Mesendoderm (in vitro differentiated cells): ENCODE measurements around the gene BLTP3B.
"Not testable (repeated sequence)": the region's sequence is repeated elsewhere in the genome, so short reads cannot be mapped to it uniquely, and the experiment has no call there.

Experiments
- DNase-seq: peaks from one replicate; pipeline ENCODE4 v3.0.0; 2013
- H2AK5ac ChIP-seq: 2 replicates; pipeline ENCODE4 v1.6.1; 2013; ENCODE audit warnings: low read length, inconsistent platforms
- H2BK120ac ChIP-seq: 2 replicates; pipeline ENCODE4 v1.6.1; 2013; ENCODE audit warnings: low read depth, mild to moderate bottlenecking, low read length, moderate library complexity, mixed read lengths
- H2BK15ac ChIP-seq: replicated peaks from 2 replicates; pipeline ENCODE4 v1.6.1; 2013; ENCODE audit warnings: low read depth, mild to moderate bottlenecking, moderate library complexity
- H2BK5ac ChIP-seq: 2 replicates; pipeline ENCODE4 v1.6.1; 2013; ENCODE audit warnings: low read length, inconsistent platforms
- H3K18ac ChIP-seq: 2 replicates; pipeline ENCODE4 v1.6.1; 2013; ENCODE audit warnings: mild to moderate bottlenecking, low read length, mixed read lengths
- H3K23ac ChIP-seq: one replicate; pipeline ENCODE4 v1.6.1; 2013; ENCODE audit warnings: low read length
- H3K27ac ChIP-seq: 2 replicates; pipeline ENCODE4 v1.5.1; 2013; ENCODE audit warnings: low read depth, mild to moderate bottlenecking, inconsistent platforms, low read length, moderate library complexity
- H3K27me3 ChIP-seq: 2 replicates; pipeline ENCODE4 v1.6.1; 2013; ENCODE audit warnings: low read length, control low read depth, mild to moderate bottlenecking, inconsistent platforms; ENCODE audit not compliant: insufficient read depth, poor library complexity
- H3K36me3 ChIP-seq: 2 replicates; pipeline ENCODE4 v1.6.1; 2013; ENCODE audit warnings: low read length, inconsistent platforms; ENCODE audit not compliant: control insufficient read depth, insufficient read depth
- H3K4ac ChIP-seq: one replicate; pipeline ENCODE4 v1.6.1; 2013; ENCODE audit warnings: low read depth, mild to moderate bottlenecking, low read length, moderate library complexity
- H3K4me1 ChIP-seq: 2 replicates; pipeline ENCODE4 v1.6.1; 2013; ENCODE audit warnings: low read depth, low read length, inconsistent platforms; ENCODE audit not compliant: control insufficient read depth
- H3K4me2 ChIP-seq: 2 replicates; pipeline ENCODE4 v1.6.1; 2013; ENCODE audit warnings: low read length
- H3K4me3 ChIP-seq: 2 replicates; pipeline ENCODE4 v1.5.1; 2013; ENCODE audit warnings: mild to moderate bottlenecking, low read length
- H3K56ac ChIP-seq: one replicate; pipeline ENCODE4 v1.6.1; 2013; ENCODE audit warnings: low read length
- H3K79me1 ChIP-seq: 2 replicates; pipeline ENCODE4 v1.6.1; 2013; ENCODE audit warnings: low read length, inconsistent platforms
- H3K79me2 ChIP-seq: 2 replicates; pipeline ENCODE4 v1.6.1; 2013; ENCODE audit warnings: mild to moderate bottlenecking, low read length; ENCODE audit not compliant: control insufficient read depth, insufficient read depth
- H3K9ac ChIP-seq: 2 replicates; pipeline ENCODE4 v1.6.1; 2013; ENCODE audit warnings: low read length, inconsistent platforms
- H4K5ac ChIP-seq: one replicate; pipeline ENCODE4 v1.6.1; 2013; ENCODE audit warnings: low read length
- H4K8ac ChIP-seq: one replicate; pipeline ENCODE4 v1.6.1; 2013; ENCODE audit warnings: low read depth, mild to moderate bottlenecking, control low read depth, low read length, moderate library complexity
- WGBS: extraction: QIAGEN DNeasy Blood & Tissue Kit; methylation state at CpG from one replicate; pipeline ENCODE4 v1.1.7; 2013; ENCODE audit warnings: low lambda C conversion rate, missing lambda C conversion rate; ENCODE audit not compliant: insufficient coverage; ENCODE audit errors: extremely low coverage; 5-methylcytosine and 5-hydroxymethylcytosine counted together

BLTP3B gene

DNA sequence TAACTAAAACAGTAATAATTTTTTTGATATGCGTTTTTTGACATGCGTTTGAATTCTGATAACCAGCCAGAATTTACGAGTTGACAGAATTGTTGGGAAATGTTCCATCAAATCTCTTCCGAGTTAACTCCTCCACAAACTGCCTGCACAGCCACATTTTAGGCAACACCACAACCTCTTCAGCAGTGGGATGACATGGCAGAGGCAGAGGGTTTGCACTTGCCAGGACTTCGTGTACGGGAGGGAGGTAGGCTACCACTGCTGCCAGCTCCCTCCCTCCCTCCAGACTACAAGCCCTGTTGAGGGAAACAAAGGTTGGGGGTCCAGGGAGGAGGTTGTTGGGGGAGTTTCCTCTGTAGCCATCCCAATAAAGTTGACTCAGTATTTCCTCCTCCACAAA, 43.4 kb upstream of the BLTP3B start:
- Histone ChIP-seq H4K5ac (no peak overlapping the region), H3K4me3 (no peak overlapping the region)

DNA sequence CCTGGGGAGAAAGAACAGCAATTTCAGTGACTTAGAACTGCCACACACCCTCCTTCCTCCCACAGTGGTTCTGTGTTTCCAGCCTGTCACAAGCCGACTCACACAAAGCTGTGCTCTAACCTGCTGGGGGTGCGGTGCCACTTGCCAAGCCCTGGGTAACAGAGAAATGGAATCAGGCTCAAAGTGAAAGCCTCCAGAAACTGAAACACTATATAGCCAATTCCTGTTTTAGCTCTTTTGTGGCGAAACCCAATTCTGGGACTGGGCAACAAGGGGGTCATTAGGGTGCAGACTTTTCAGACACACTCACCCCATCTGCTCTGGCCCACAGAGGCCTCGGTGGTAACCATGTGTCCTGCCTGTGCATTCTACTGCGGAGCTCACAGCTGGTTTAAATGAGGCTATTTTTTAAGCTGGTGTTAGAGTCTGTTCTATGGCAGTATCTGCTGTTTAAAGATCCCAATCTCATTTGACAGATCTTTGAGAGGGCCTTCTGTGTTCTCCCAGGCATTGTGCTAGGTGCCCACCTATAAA, 42.8 kb upstream of the BLTP3B start:
- Histone ChIP-seq H3K27ac (no peak overlapping the region), H3K4me1 (no peaks in the 10 kb centered on the region), H4K5ac (no peak overlapping the region), H2AK5ac (no peak overlapping the region), H3K23ac (no peak overlapping the region), H3K79me2 (no peaks in the 10 kb centered on the region), H3K27me3 (no peaks in the 10 kb centered on the region), H4K8ac (no peak overlapping the region), H3K4me2 (no peak overlapping the region), H3K18ac (no peak overlapping the region), H3K79me1 (no peaks in the 10 kb centered on the region), H2BK120ac (no peak overlapping the region), H2BK15ac (no peak overlapping the region), H3K36me3 (no peaks in the 10 kb centered on the region), H3K4ac (no peak overlapping the region), H3K4me3 (no peak overlapping the region), H3K9ac (no peak overlapping the region), H3K56ac (no peak overlapping the region), H2BK5ac (no peak overlapping the region)
- DNase-seq = no peak
- no CpG with 5 or more reads among the region's 5 CpGs for WGBS

More for the DNA sequence above, 43.4 kb upstream of the BLTP3B start:
- no peak overlapping the region for H3K23ac ChIP-seq
- no peaks in the 10 kb centered on the region for H3K4me1 ChIP-seq
- no peak overlapping the region for H2BK5ac ChIP-seq
- H2BK15ac ChIP-seq = no peak overlapping the region
- H2BK120ac ChIP-seq = no peak overlapping the region
- no peak overlapping the region for H3K18ac ChIP-seq
- no peaks in the 10 kb centered on the region for H3K79me1 ChIP-seq
- H3K27me3 ChIP-seq = no peaks in the 10 kb centered on the region
- no peak overlapping the region for H3K27ac ChIP-seq
- H3K79me2 ChIP-seq = no peaks in the 10 kb centered on the region
- no peak overlapping the region for H3K4me2 ChIP-seq
- H3K9ac ChIP-seq = no peak overlapping the region
- H2AK5ac ChIP-seq = no peak overlapping the region
- no CpG with 5 or more reads among the region's 6 CpGs for WGBS
- no peak for DNase-seq
- H4K8ac ChIP-seq = no peak overlapping the region
- H3K36me3 ChIP-seq = no peaks in the 10 kb centered on the region
- no peak overlapping the region for H3K4ac ChIP-seq
- no peak overlapping the region for H3K56ac ChIP-seq

DNA sequence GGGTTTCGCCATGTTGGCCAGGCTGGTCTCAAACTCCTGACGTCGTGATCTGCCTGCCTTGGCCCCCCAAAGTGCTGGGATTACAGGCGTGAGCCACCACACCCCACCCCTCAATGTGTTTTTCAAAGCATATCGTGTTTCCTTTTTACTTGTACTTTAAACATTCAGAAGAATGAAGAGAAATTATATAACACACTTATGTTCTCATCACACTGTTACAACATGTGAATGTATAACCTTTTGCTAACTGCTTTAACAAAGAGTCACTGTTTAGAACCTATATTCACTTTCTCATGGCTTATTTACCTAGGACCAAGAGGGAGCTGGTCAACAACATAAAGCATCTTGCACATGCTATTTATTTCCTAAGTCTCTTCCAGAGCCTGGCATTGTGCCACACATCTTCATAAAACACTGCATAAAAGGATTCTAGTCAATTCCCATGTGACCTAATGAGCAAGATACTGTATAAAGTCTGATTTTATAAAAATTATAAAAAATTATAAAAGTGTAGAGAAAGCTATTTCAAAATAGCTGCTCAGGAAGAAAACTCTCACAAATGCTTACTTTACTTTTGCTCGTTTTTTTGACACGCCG, 42.0 kb upstream of the BLTP3B start:
- Histone ChIP-seq H3K23ac (no peak overlapping the region), H3K79me1 (no peaks in the 10 kb centered on the region), H3K79me2 (no peaks in the 10 kb centered on the region), H2AK5ac (no peak overlapping the region), H4K8ac (no peak overlapping the region), H3K18ac (no peak overlapping the region), H3K4me3 (no peak overlapping the region), H3K36me3 (no peaks in the 10 kb centered on the region), H2BK120ac (no peak overlapping the region), H3K27ac (no peak overlapping the region), H3K27me3 (no peaks in the 10 kb centered on the region), H3K9ac (no peak overlapping the region), H4K5ac (no peak overlapping the region), H2BK5ac (no peak overlapping the region), H3K4me2 (no peak overlapping the region), H3K4me1 (no peaks in the 10 kb centered on the region), H2BK15ac (no peak overlapping the region), H3K56ac (no peak overlapping the region), H3K4ac (no peak overlapping the region)
- WGBS = no CpG with 5 or more reads among the region's 8 CpGs
- DNase-seq = no peak

DNA sequence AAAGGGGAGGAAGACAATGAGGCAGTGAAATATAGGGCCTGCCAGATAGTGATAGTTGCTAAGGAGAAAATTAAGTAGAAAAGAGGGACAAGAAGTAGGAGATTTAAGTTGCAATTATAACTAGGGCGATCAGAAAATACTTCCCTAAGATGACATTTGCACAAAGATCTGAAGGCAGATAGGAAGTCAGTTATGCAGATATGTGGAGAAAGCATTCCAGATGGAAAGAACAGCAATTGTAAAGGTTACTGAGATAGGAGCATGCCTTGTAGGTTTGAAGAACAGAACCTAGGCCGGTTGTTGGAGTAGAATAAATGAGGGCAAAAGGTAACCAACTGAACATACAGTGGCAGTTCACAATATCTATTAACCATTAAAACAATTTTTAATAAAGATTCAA, 36.6 kb upstream of the BLTP3B start:
- Histone ChIP-seq H3K27ac (no peak overlapping the region), H3K4me1 (no peaks in the 10 kb centered on the region), H3K23ac (no peak overlapping the region), H3K4ac (no peak overlapping the region), H2BK120ac (no peak overlapping the region), H3K18ac (no peak overlapping the region), H4K8ac (no peak overlapping the region), H3K27me3 (no peaks in the 10 kb centered on the region), H3K36me3 (no peaks in the 10 kb centered on the region), H3K79me1 (no peaks in the 10 kb centered on the region), H3K4me3 (no peak overlapping the region), H2AK5ac (no peak overlapping the region), H3K56ac (no peak overlapping the region), H3K9ac (no peak overlapping the region), H3K4me2 (no peak overlapping the region), H2BK15ac (no peak overlapping the region), H3K79me2 (no peaks in the 10 kb centered on the region), H2BK5ac (no peak overlapping the region), H4K5ac (no peak overlapping the region)
- DNase-seq = no peak
- no CpG with 5 or more reads among the region's 2 CpGs for WGBS

DNA sequence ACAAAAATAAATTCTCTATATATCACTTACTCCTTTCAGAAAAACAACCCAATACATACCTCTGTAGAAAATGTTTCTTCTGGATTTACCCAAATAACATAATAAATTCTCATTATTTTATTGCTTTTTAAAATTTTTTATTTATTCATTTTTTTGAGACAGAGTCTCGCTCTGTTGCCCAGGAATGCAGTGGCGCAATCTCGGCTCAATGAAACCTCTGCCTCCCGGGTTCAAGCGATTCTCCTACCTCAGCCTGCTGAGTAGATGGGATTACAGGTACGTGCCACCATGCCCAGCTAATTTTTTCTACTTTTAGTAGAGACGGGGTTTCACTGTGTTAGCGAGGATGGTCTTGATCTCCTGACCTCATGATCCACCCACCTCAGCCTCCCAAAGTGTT, 33.8 kb upstream of the BLTP3B start:
- not testable (repeated sequence) for H3K4me2 ChIP-seq, H2BK5ac ChIP-seq, H2BK15ac ChIP-seq, H3K79me2 ChIP-seq, H3K4me3 ChIP-seq, H2BK120ac ChIP-seq, H3K4me1 ChIP-seq, H3K27me3 ChIP-seq, H4K5ac ChIP-seq, H2AK5ac ChIP-seq, DNase-seq, H3K4ac ChIP-seq, H3K18ac ChIP-seq, H3K9ac ChIP-seq, H3K79me1 ChIP-seq, H3K56ac ChIP-seq, H4K8ac ChIP-seq, H3K27ac ChIP-seq, H3K23ac ChIP-seq, H3K36me3 ChIP-seq
- WGBS = no CpG with 5 or more reads among the region's 8 CpGs

DNA sequence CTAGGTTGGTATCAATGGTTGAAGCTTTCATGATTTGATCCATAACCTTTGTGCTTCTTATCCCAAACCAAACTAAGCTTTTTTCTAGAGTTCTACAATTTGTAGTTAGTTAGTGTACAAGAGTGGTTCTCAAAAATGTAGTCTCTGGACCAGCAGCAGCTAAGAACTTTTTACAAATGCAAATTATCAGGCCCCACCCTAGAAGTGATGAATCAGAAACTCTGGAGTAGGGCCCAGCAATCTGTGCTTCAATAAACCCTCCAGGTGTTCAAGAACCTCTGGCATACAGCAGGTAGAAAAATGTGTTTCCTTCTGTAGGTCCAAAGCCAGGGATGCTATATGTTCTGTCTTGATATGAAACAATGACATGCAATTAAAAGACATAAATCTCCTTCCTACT, 31.8 kb upstream of the BLTP3B start:
- H3K4me1 ChIP-seq = no peaks in the 10 kb centered on the region
- H2BK5ac ChIP-seq = no peak overlapping the region
- no peaks in the 10 kb centered on the region for H3K27me3 ChIP-seq
- H4K5ac ChIP-seq = no peak overlapping the region
- H3K18ac ChIP-seq = no peak overlapping the region
- no peak overlapping the region for H2AK5ac ChIP-seq
- H3K79me2 ChIP-seq = no peaks in the 10 kb centered on the region
- no peak overlapping the region for H3K4me2 ChIP-seq
- no peak overlapping the region for H3K4me3 ChIP-seq
- no peak overlapping the region for H4K8ac ChIP-seq
- no peak overlapping the region for H3K27ac ChIP-seq
- H3K9ac ChIP-seq = no peak overlapping the region
- H3K4ac ChIP-seq = no peak overlapping the region
- H3K23ac ChIP-seq = no peak overlapping the region
- H2BK120ac ChIP-seq = no peak overlapping the region
- no peaks in the 10 kb centered on the region for H3K36me3 ChIP-seq
- DNase-seq = no peak
- H2BK15ac ChIP-seq = no peak overlapping the region
- H3K56ac ChIP-seq = no peak overlapping the region
- no peaks in the 10 kb centered on the region for H3K79me1 ChIP-seq
